Measurements from ENCODE around the gene TTC4. TPM values are rescaled to one million over a fixed set of nuclear protein-coding genes. Genes with fewer than 3 reads are reported as not detected.
A peak's percentile ranks its signal among the peaks of the same experiment; 100 is the strongest.

TTC4 gene
- total RNA-seq, 1 experiment from 2014 or later: 34.7 TPM

DNA sequence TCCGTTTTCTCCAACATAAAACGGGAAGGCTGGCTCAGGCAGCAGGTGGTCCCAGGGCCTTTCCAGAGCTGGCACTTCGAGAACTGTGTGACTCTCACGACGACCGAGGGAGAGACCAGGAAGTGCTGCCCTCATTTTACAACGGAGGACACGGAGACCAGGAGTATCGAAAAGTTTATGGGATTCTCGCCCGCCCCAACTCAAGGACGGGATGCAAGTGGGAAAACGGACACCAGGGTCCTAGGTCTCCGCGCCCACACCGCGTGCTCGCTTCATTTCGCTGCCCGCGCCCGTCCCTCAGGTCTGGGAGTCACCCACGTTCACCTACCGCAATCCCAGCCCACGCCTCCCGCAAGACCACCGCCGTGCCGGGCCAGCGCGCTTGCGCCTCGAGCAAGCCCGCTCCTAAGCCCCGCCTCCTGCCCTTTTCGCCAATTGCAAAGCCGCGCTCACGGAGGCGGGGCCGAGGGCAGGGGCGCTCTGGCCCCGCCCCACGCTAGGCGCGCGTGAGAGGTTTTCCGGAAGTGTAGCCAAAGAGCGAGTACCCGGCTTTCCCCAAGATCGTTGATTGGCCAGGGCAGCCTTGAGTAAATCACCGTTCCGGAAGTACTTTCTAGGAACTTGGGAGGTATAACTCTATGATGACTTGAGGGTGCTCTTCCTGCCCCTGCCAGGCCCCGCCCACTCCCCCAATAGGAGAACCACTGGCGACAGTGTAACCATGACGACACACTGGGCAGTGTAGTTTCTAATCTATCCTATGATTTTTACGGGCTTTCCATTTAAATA lies 48.7 kb downstream of the TTC4 start, which contains the start of gene PARS2:
TSS of gene PARS2 (minus strand) at position 391 of the 789 bp plus-strand sequence. CDS start 5,362 bp downstream, outside the sequence.
- Histone ChIP-seq H2AFZ (ENCODE audit: low read length) (peak within 1 kb of the TSS; percentile 88), H3K79me2 (ENCODE audit: low read length) (peaks cover 22% of the 10 kb centered on the region), H3K27me3 (ENCODE audit: low read length) (no peaks in the 10 kb centered on the region), H3K4me3 (ENCODE audit: low read length) (peak within 1 kb of the TSS; percentile 84), H4K20me1 (ENCODE audit: low read length) (no peaks in the 10 kb centered on the region), H3F3A (ENCODE audit: low read length, unreplicated experiment) (no peaks in the 10 kb centered on the region), H3K36me3 (ENCODE audit: low read depth, low read length) (no peaks in the 10 kb centered on the region), H3K9me2 (replicated peaks; ENCODE audit: low read length) (no peaks in the 10 kb centered on the region), H3K9me3 (ENCODE audit: low read length) (no peaks in the 10 kb centered on the region), H3K9ac (ENCODE audit: low read length) (peak within 1 kb of the TSS; percentile 81), H3K4me1 (ENCODE audit: insufficient read depth, low read length) (peaks cover 12% of the 10 kb centered on the region; the same call in 1 of the 2 replicates), H3K27ac (ENCODE audit: low read length) (no peak within 1 kb of the TSS), H3K4me2 (ENCODE audit: low read length) (peak within 1 kb of the TSS; percentile 93)
- ATAC-seq (peak; percentile 92), DNase-seq (peak; percentile 99)
- TF ChIP-seq EZH2 (IDR thresholded peaks at IDR 0.05; ENCODE audit: low read length, unreplicated experiment): no peak
- no peak for TF ChIP-seq EZH2phosphoT487 (IDR thresholded peaks at IDR 0.05; ENCODE audit: borderline replicate concordance, low read length)
- TF ChIP-seq, protein P1, sequence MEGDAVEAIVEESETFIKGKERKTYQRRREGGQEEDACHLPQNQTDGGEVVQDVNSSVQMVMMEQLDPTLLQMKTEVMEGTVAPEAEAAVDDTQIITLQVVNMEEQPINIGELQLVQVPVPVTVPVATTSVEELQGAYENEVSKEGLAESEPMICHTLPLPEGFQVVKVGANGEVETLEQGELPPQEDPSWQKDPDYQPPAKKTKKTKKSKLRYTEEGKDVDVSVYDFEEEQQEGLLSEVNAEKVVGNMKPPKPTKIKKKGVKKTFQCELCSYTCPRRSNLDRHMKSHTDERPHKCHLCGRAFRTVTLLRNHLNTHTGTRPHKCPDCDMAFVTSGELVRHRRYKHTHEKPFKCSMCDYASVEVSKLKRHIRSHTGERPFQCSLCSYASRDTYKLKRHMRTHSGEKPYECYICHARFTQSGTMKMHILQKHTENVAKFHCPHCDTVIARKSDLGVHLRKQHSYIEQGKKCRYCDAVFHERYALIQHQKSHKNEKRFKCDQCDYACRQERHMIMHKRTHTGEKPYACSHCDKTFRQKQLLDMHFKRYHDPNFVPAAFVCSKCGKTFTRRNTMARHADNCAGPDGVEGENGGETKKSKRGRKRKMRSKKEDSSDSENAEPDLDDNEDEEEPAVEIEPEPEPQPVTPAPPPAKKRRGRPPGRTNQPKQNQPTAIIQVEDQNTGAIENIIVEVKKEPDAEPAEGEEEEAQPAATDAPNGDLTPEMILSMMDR (conservative IDR thresholded peaks at IDR 0.05; ENCODE audit: low read depth, low read length): no peak
- no TSS peak for BruUV-seq (replicated peaks)
- ChIA-PET CTCF (no interaction called here), POLR2A (ENCODE audit: unreplicated experiment) (interaction anchor here (0.6 kb wide), 1 partner anchor 48 kb away, joined by 4 read pairs; no protein-coding TSS in a partner anchor)
- intact Hi-C loops (cut with micrococcal nuclease): loop anchor here (1.0 to 2.0 kb wide), 2 partner anchors 30 to 48 kb away; no protein-coding TSS in a partner anchor

DNA sequence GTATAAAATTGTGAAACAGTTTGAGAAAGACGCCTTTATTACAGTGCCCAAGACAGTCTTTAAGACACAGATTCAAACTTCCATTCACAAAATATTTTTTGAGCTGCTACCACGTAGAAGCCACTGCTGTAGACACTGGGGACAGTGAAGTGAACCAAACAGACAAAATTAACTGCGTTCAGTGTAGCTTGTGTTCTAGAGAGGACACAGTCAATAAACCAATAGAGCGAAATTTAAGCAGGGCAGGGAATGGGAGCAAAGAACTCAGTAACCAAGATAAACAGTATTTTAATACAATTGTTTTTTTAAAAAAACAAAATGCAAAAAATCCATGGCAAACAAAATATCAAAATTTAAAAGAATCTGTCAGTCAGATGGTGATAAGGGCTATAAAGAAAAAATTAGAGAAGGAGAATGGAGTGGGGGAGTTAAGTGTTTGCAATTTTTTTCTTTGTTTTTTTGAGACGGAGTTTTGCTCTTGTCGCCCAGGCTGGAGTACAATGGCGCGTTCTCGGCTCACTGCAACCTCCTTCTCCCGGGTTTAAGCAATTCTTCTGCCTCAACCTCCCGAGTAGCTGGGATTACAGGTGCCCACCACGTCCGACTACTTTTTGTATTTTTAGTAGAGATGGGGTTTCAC lies 49.4 kb downstream of the TTC4 start:
- TF ChIP-seq, protein P1 (conservative IDR thresholded peaks at IDR 0.05; ENCODE audit: low read depth, low read length): no peak
- no peak for TF ChIP-seq EZH2phosphoT487 (IDR thresholded peaks at IDR 0.05; ENCODE audit: borderline replicate concordance, low read length)
- no peak for TF ChIP-seq EZH2 (IDR thresholded peaks at IDR 0.05; ENCODE audit: low read length, unreplicated experiment)
- Histone ChIP-seq H3K27me3 (ENCODE audit: low read length) (no peaks in the 10 kb centered on the region), H2AFZ (ENCODE audit: low read length) (peak overlapping the region; percentile 82), H3K9me3 (ENCODE audit: low read length) (no peaks in the 10 kb centered on the region), H3F3A (ENCODE audit: low read length, unreplicated experiment) (no peaks in the 10 kb centered on the region), H3K9ac (ENCODE audit: low read length) (peak overlapping the region; percentile 18; the same call in 1 of the 2 replicates), H4K20me1 (ENCODE audit: low read length) (no peaks in the 10 kb centered on the region), H3K36me3 (ENCODE audit: low read depth, low read length) (no peaks in the 10 kb centered on the region), H3K9me2 (replicated peaks; ENCODE audit: low read length) (no peaks in the 10 kb centered on the region), H3K4me3 (ENCODE audit: low read length) (peak overlapping the region; percentile 84), H3K4me2 (ENCODE audit: low read length) (peak overlapping the region; percentile 82), H3K4me1 (ENCODE audit: insufficient read depth, low read length) (peaks cover 12% of the 10 kb centered on the region; the same call in 1 of the 2 replicates), H3K27ac (ENCODE audit: low read length) (no peak overlapping the region), H3K79me2 (ENCODE audit: low read length) (peaks cover 22% of the 10 kb centered on the region)
- intact Hi-C loops (cut with micrococcal nuclease): loop anchor here (1.0 to 2.0 kb wide), 2 partner anchors 30 to 49 kb away; no protein-coding TSS in a partner anchor
- CTCF ChIA-PET: no interaction called here
- ATAC-seq (peak; percentile 27), DNase-seq (no peak)
- POLR2A ChIA-PET (ENCODE audit: unreplicated experiment): no interaction called here
- BruUV-seq (replicated peaks): no TSS peak
